ENCODE measurements around the gene SLC7A11.

GRCh38 chr4:138216272-138216867 is 25.8 kb downstream of the SLC7A11 start:
- TF ChIP-seq CTCF (conservative IDR thresholded peaks at IDR 0.05), result no peak
- TF ChIP-seq ZFX (IDR thresholded peaks at IDR 0.05), result no peak

All from C4-2B (cell line).